ENCODE results near the gene RPP25L.

- TF ChIP-seq CTCF (IDR thresholded peaks at IDR 0.05): no peak
- no peak for TF ChIP-seq POLR2A (IDR thresholded peaks at IDR 0.05)
- TF ChIP-seq POLR2AphosphoS5 (IDR thresholded peaks at IDR 0.05): no peak
Measured at GRCh38 chr9:34659592-34660253, 47.8 kb upstream of the RPP25L start.

Measured in upper lobe of left lung (tissue), 4 donors.